ENCODE measurements around the gene ANKZF1. TPM values are rescaled to one million over a fixed set of nuclear protein-coding genes. Genes with fewer than 3 reads are reported as not detected.

Gene ANKZF1
- total and polyA plus RNA-seq, 4 donors = 12.9 to 101 (median 38.7) TPM

GRCh38 chr2:219213486-219214071 lies 16.0 kb upstream of the ANKZF1 start:
- ATAC-seq (ENCODE audit: low FRiP score) (no peak), DNase-seq (no peak)
- no peaks in the 10 kb centered on the region for H3K27me3 ChIP-seq (ENCODE audit: control insufficient read depth in 1 of 2, insufficient read depth in 2 of 2, low read length in 1 of 2)
- intact Hi-C loops (cut with DNase I) = no loop called here
- H3K36me3 ChIP-seq (ENCODE audit: control insufficient read depth in 1 of 2, insufficient read depth in 2 of 2, low read length in 1 of 2) = peaks cover 0 to 6% of the 10 kb centered on the region in 2 donors
- H3K4me1 ChIP-seq (ENCODE audit: control insufficient read depth in 1 of 2, insufficient read depth in 2 of 2, low read length in 2 of 2) = no peaks in the 10 kb centered on the region
- WGBS, 2 donors = 96 to 97% methylated on average over 10 of the region's 10 CpGs
- no peak overlapping the region for H3K27ac ChIP-seq (ENCODE audit: low read depth in 1 of 2, low read length in 2 of 2)
- H3K4me3 ChIP-seq (ENCODE audit: low read length in 2 of 2) = no peak overlapping the region
- no peaks in the 10 kb centered on the region for H3K9me3 ChIP-seq (ENCODE audit: control insufficient read depth, low read length)

GRCh38 chr2:219214141-219214540 lies 15.5 kb upstream of the ANKZF1 start:
- 95% methylated on average over 15 of the region's 15 CpGs for WGBS, 2 donors
- Histone ChIP-seq H3K4me1 (ENCODE audit: control insufficient read depth in 1 of 2, insufficient read depth in 2 of 2, low read length in 2 of 2) (no peaks in the 10 kb centered on the region), H3K27me3 (ENCODE audit: control insufficient read depth in 1 of 2, insufficient read depth in 2 of 2, low read length in 1 of 2) (no peaks in the 10 kb centered on the region), H3K27ac (ENCODE audit: low read depth in 1 of 2, low read length in 2 of 2) (no peak overlapping the region), H3K36me3 (ENCODE audit: control insufficient read depth in 1 of 2, insufficient read depth in 2 of 2, low read length in 1 of 2) (peaks cover 0 to 5% of the 10 kb centered on the region in 2 donors), H3K4me3 (ENCODE audit: low read length in 2 of 2) (no peak overlapping the region), H3K9me3 (ENCODE audit: control insufficient read depth, low read length) (no peaks in the 10 kb centered on the region)
- intact Hi-C loops (cut with DNase I) = no loop called here
- no peak for ATAC-seq (ENCODE audit: low FRiP score)
- DNase-seq = no peak

- Histone ChIP-seq H3K27ac (ENCODE audit: low read depth in 1 of 2, low read length in 2 of 2) (no peak overlapping the region), H3K9me3 (ENCODE audit: control insufficient read depth, low read length) (no peaks in the 10 kb centered on the region), H3K27me3 (ENCODE audit: control insufficient read depth in 1 of 2, insufficient read depth in 2 of 2, low read length in 1 of 2) (no peaks in the 10 kb centered on the region), H3K36me3 (ENCODE audit: control insufficient read depth in 1 of 2, insufficient read depth in 2 of 2, low read length in 1 of 2) (peaks cover 0 to 2% of the 10 kb centered on the region in 2 donors), H3K4me3 (ENCODE audit: low read length in 2 of 2) (no peak overlapping the region), H3K4me1 (ENCODE audit: control insufficient read depth in 1 of 2, insufficient read depth in 2 of 2, low read length in 2 of 2) (no peaks in the 10 kb centered on the region)
- 93 to 94% methylated on average over 6 of the region's 6 CpGs for WGBS, 2 donors
- no peak for ATAC-seq (ENCODE audit: low FRiP score)
- no peak for DNase-seq
- intact Hi-C loops (cut with DNase I) = no loop called here
Measured at GRCh38 chr2:219214786-219215185, 14.8 kb upstream of the ANKZF1 start.

- DNase-seq (no peak), ATAC-seq (ENCODE audit: low FRiP score) (no peak)
- Histone ChIP-seq H3K4me1 (ENCODE audit: control insufficient read depth in 1 of 2, insufficient read depth in 2 of 2, low read length in 2 of 2) (no peaks in the 10 kb centered on the region), H3K27ac (ENCODE audit: low read depth in 1 of 2, low read length in 2 of 2) (no peak overlapping the region), H3K4me3 (ENCODE audit: low read length in 2 of 2) (no peak overlapping the region), H3K36me3 (ENCODE audit: control insufficient read depth in 1 of 2, insufficient read depth in 2 of 2, low read length in 1 of 2) (no peaks in the 10 kb centered on the region), H3K9me3 (ENCODE audit: control insufficient read depth, low read length) (no peaks in the 10 kb centered on the region), H3K27me3 (ENCODE audit: control insufficient read depth in 1 of 2, insufficient read depth in 2 of 2, low read length in 1 of 2) (no peaks in the 10 kb centered on the region)
- intact Hi-C loops (cut with DNase I) = no loop called here
- WGBS, 2 donors = 94 to 97% methylated on average over 27 of the region's 27 CpGs
Measured at GRCh38 chr2:219215871-219216534, 13.6 kb upstream of the ANKZF1 start.

- Histone ChIP-seq H3K36me3 (ENCODE audit: control insufficient read depth in 1 of 2, insufficient read depth in 2 of 2, low read length in 1 of 2) (no peaks in the 10 kb centered on the region), H3K4me1 (ENCODE audit: control insufficient read depth in 1 of 2, insufficient read depth in 2 of 2, low read length in 2 of 2) (no peaks in the 10 kb centered on the region), H3K4me3 (ENCODE audit: low read length in 2 of 2) (no peak overlapping the region), H3K9me3 (ENCODE audit: control insufficient read depth, low read length) (no peaks in the 10 kb centered on the region), H3K27me3 (ENCODE audit: control insufficient read depth in 1 of 2, insufficient read depth in 2 of 2, low read length in 1 of 2) (no peaks in the 10 kb centered on the region), H3K27ac (ENCODE audit: low read depth in 1 of 2, low read length in 2 of 2) (no peak overlapping the region)
- DNase-seq (no peak), ATAC-seq (ENCODE audit: low FRiP score) (no peak)
- intact Hi-C loops (cut with DNase I) = no loop called here
- WGBS, 2 donors = 94 to 95% methylated on average over 6 of the region's 6 CpGs
Measured at GRCh38 chr2:219216535-219216915, 13.1 kb upstream of the ANKZF1 start.

GRCh38 chr2:219218217-219218731 lies 11.3 kb upstream of the ANKZF1 start:
- no peaks in the 10 kb centered on the region for H3K4me1 ChIP-seq (ENCODE audit: control insufficient read depth in 1 of 2, insufficient read depth in 2 of 2, low read length in 2 of 2)
- ATAC-seq (ENCODE audit: low FRiP score) (peak; percentile 80), DNase-seq (peak; percentile 86 to 90)
- no peaks in the 10 kb centered on the region for H3K27me3 ChIP-seq (ENCODE audit: control insufficient read depth in 1 of 2, insufficient read depth in 2 of 2, low read length in 1 of 2)
- peak overlapping the region in 1 of 2 donors; percentile 96 for H3K27ac ChIP-seq (ENCODE audit: low read depth in 1 of 2, low read length in 2 of 2)
- WGBS, 2 donors = 0% methylated on average over 33 to 37 of the region's 37 CpGs
- peak overlapping the region; percentile 1 to 31 for H3K4me3 ChIP-seq (ENCODE audit: low read length in 2 of 2)
- no peaks in the 10 kb centered on the region for H3K9me3 ChIP-seq (ENCODE audit: control insufficient read depth, low read length)
- intact Hi-C loops (cut with DNase I) = loop anchor here in 1 of 2 donors (2.0 kb wide), 3 partner anchors 35 to 57 kb away; partner anchors contain the start of genes CNPPD1, NHEJ1, TUBA4A and TUBA4B
- peaks cover 0 to 6% of the 10 kb centered on the region in 2 donors for H3K36me3 ChIP-seq (ENCODE audit: control insufficient read depth in 1 of 2, insufficient read depth in 2 of 2, low read length in 1 of 2)

- peaks cover 0 to 9% of the 10 kb centered on the region in 2 donors for H3K36me3 ChIP-seq (ENCODE audit: control insufficient read depth in 1 of 2, insufficient read depth in 2 of 2, low read length in 1 of 2)
- 3 to 5% methylated on average over 71 of the region's 71 CpGs for WGBS, 2 donors
- no peaks in the 10 kb centered on the region for H3K4me1 ChIP-seq (ENCODE audit: control insufficient read depth in 1 of 2, insufficient read depth in 2 of 2, low read length in 2 of 2)
Measured at GRCh38 chr2:219218732-219219701, 10.6 kb upstream of the ANKZF1 start, which contains the start of gene ABCB6. ABCB6 (minus strand) TSS chr2:219218958; CDS start chr2:219218673, 285 bp downstream.

More at GRCh38 chr2:219218732-219219701, 10.6 kb upstream of the ANKZF1 start, which contains the start of gene ABCB6:
- DNase-seq (peak; percentile 98 to 99), ATAC-seq (ENCODE audit: low FRiP score) (peak; percentile 95)
- H3K27ac ChIP-seq (ENCODE audit: low read depth in 1 of 2, low read length in 2 of 2) = peak within 1 kb of the TSS in 1 of 2 donors; percentile 96
- no peaks in the 10 kb centered on the region for H3K27me3 ChIP-seq (ENCODE audit: control insufficient read depth in 1 of 2, insufficient read depth in 2 of 2, low read length in 1 of 2)
- intact Hi-C loops (cut with DNase I) = loop anchor here in 1 of 2 donors (2.0 kb wide), 3 partner anchors 34 to 58 kb away; partner anchors contain the start of genes CNPPD1, NHEJ1, TUBA4A and TUBA4B
- H3K4me3 ChIP-seq (ENCODE audit: low read length in 2 of 2) = peak within 1 kb of the TSS; percentile 1 to 31
- H3K9me3 ChIP-seq (ENCODE audit: control insufficient read depth, low read length) = no peaks in the 10 kb centered on the region
